GM21515 (cell line): Measurements from ENCODE around the gene SYT6.

Experiments
- ATAC-seq: cut with Tn5 transposase; IDR thresholded peaks from one replicate; pipeline ENCODE4 v1.9.1; 2021; ENCODE audit not compliant: unreplicated experiment

The SYT6 gene

DNA sequence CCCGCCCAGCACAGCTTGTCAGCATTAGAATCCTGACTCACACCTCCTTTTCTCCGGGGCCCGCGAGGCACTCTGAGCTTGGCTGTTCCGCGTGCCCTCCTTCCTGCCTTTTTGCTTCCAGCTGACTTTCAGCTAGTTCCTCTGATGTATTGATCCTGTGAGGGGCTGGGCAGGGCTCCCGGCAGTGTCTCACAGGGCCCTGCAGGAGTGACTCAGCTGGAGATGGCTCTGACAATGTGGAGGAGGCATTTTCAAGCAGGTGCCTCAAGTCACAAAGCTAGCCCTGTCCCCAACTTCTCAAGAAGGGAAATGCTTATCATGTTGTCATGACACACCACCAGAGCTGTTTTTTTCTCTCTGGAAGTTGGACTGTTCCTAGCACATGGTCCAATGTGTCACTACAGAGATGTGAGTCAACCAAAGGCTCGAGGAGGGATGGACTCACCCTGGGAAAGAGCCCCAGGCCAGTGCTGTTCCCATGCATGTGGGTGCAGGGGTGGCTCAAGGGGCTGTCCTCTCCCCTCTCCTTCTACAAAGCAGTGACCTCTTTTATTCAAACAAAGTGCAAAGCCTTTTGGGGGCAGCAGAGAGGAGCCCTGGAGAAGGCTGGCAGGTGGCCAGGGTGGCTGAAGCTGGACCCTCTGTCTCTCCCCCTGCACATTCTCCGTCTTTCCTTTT lies 30.6 kb downstream of the SYT6 start:
- ATAC-seq: no peak

DNA sequence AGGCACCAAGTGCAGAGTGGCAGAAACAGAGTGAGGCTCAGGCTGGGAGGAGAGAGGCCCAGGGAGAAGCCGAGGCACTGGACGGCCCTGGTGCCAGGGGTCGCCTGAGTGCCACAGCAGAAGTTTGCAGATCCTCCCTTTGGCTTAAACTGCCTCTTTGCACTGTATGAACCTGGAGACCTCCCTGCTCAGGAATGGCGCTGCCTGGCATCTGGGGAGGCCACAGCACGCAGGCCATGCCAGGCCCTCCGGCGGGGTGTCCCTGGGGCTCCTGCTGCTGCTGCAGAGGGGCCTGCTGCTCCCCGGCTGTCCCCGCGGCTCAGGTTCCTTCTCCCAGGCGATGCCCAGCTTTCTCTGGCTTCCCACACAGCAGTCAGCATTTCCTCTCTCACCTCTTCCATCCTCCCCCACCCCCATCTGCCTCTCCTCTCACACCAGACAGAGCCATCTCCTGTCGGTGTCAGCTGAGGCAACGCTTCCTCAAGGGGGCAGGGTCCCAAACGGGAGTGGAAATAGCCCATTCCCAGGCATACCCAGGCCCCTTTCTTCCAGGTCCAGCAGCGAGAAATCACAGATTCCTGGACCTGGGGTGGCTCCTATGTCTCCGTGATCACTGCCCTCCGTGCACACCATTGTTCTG lies 35.2 kb downstream of the SYT6 start:
- no peak for ATAC-seq

DNA sequence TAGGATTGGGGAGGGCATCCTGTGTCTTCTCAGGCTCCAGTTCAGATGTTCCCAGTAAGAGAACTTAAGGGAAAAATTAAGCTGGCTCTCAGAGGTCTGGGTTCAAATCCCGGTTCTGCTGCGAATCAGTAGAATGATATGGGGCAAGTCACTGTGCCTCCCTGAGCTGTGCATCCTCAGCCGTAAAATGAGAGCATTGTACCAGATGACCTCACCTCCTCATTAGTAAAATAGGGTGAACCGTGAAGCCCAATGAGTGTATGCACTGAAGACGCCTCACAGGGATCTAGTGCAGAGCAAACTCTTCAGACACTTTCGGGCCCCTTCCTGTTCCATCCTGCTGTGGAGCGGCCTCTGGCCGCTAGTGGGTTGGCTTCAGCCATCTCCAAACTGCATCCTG lies 36.0 kb downstream of the SYT6 start:
- ATAC-seq: no peak

DNA sequence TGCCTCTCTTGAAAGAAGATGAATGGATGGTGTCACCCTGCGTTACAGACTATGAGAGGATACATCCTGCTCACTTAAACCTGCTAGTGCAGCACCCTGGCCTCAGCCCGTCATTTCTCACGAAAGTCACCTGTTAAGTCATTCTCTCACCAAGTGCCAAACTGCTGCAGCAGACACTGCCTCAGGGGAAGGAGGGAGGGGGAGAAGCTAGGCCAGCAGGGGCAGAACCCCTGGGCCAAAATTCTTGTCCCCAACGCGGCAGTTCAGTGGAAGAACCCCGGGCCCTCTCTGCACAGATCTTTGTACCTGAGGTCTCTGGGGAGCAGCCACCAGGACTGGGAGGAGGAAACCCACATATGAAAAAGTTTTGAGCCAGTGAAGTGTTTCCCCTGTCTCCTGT lies 37.6 kb downstream of the SYT6 start:
- ATAC-seq: no peak

DNA sequence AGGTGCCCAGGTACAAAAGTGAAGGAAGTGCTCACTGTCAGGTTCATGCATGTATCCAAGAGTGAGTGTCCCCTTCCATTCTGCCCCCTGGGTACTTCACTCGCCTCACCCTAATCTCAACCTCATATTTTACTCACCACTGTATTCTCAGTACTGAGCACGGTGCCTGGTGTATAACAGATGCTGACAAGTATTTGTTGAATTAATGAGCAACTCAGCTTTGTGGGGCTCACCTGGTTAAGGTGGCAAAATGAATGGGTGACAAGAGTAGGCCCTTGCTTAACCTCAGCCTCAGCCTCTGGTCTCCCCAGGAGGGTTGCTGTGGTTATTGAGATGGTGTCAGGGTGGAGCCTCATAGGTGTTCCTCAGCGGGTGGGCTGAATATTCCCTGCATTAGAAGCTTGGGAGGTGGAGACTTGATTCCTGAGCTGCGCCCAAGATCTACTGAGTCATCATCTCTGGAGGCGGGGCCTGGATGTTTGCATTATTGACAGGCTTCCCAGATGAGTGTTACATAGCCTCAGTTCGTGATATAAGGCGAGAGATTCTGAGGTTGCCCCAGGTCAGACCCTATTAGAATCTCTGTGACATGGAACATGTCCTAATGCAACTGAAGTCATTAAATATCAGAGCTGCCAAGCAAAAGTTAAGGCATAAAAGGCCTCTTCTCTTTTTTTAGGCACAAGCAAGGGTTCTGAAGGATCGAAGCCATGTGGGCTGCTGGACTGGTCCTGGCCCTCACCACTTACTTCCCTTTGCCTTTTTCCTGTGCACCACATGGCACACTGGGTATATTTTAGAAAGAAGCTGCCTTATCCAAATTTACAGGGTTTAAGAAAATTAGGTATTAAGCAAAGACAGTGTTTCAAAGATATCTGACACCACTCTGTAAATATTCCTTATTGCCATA lies 39.2 kb downstream of the SYT6 start:
- ATAC-seq: no peak

DNA sequence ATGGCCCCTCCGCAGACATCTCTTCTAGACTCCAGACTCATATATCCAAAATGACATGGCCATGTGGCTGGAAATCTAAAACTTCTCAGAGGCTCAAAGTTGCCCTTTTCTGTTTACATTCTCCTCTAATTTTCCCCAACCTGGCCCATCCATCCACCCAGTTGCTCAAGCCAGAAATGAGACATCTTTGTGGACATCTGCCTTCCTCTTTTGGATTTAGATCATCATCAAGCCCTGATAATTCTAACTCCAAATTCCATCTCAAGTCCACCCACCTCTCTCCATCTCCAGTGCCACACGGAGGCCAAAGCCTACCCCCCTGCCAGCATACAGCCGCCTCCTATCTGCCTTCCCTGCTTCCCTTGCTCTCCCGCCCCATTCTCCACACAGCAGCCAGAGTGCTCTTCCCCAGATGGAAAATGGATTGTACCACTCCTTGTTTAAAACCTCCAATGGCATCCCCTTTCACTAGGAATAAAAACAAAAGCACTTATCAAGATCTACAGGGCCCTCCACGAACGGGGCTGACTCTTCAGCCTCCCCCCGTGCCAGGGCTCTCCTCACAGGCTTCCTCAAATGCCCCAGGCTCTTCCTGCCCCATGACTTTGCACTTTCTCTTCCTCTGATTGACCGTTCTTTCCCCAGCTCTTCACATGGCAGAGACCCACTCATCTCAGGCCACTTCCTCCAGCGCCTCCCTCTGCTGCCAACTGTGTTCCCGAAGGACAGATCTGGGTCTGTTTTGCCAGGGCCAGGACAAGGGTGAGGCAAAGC lies 40.1 kb downstream of the SYT6 start:
- no peak for ATAC-seq

DNA sequence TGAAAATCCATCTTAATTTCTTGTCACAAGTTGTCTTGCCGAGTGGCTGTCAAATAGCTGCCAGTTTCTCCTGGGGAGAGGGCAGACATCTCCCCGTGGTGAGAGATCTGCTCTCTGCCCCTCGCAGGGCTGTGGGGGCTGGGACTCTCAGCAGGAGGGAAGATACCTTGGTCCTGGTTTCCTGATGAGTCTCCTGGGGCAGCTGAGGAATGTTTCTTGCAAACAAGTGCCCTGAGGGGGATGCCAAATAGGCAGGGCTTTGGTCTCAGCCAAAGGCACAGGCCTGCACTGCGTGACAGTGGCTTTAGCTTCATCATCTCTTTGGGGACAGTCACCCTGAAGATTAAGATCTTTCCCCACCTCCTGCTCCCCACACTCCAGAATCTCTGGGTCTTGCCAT lies 40.9 kb downstream of the SYT6 start:
- no peak for ATAC-seq

DNA sequence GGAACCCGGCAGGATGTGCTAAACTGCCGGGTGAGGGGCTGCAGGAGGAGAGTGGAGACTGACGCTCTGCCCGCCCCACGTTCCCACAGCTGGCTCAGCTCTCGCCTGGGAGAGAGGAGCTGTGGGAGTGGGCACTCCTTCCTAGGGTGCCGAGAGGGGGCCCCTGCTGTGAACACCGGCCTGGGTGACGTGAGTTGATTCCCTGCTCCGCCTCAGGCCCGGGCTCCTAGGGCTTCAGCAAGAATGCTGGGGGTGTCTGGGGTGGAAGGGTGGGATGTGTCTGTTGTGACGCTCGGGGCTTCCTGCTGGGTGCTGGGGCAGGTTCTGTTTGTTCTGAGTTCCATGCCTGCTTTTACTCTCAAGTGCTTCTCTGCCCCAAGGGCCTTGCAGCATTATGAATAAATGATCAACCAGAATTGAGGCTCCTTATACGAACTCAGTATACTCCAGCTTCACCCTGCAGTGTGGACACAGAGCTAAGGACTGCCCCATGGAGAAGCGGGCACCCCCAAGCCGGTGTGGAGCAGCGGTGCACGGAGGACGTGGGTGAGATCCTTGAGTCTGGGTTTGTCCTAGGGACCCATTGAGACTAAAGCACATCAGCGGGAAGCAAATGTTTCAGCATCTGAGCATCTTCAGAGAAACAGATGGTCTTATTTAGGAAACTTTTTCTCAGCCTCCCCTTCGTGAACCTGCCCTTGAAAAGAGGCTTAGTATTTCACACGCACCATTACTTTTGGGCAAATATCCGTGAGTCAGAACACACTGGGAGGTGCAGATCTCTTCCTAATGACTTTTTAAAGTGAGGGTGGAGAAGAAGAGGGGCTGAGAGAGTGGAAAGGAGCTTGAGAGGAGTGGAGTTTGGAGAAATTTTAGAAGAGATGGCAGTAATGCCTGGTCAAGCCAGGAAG lies 41.7 kb downstream of the SYT6 start:
- no peak for ATAC-seq

DNA sequence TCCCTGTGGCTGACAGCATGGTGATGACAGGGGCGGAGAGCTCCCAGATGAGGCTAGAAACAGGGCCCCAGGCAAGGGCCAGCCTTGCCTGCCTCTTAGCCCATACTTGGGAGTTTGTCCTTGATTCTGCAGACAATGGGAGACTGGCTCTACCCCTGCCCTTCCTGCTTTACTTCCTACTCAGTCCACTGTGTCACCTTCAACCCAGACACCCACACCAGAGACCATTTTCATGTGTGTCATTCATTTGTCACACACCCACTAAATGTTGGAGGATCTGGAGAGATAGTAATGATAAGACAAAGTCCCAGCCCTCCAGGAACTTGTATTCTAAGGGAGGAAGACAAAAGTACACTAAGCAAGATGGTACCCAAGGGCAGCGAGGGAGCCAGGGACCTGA lies 43.7 kb downstream of the SYT6 start:
- no peak for ATAC-seq

DNA sequence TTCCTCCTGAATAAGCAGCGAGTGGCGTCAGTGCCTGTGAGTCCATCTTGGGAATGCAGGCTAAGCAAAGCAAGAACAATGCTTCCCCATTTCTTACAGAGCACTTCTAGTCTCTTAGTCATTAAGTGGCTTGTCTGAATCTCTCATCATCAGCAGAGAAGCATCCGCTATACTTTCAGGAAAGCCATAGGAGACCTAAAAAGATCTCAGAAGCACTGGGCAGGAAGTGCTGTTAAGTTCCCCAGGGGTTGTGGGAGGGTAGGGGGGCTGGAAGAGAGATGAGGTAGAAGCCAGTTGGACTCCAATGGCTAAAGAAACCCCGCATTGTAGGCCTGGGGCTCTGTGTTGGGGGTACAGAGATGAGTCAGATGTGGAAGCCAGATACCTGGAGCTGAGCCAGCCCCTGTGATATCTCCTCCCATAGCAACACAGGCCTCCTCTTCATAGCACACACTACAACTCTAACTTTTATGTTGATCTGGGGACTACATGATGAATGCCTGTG lies 44.9 kb downstream of the SYT6 start:
- ATAC-seq: peak; percentile 72

DNA sequence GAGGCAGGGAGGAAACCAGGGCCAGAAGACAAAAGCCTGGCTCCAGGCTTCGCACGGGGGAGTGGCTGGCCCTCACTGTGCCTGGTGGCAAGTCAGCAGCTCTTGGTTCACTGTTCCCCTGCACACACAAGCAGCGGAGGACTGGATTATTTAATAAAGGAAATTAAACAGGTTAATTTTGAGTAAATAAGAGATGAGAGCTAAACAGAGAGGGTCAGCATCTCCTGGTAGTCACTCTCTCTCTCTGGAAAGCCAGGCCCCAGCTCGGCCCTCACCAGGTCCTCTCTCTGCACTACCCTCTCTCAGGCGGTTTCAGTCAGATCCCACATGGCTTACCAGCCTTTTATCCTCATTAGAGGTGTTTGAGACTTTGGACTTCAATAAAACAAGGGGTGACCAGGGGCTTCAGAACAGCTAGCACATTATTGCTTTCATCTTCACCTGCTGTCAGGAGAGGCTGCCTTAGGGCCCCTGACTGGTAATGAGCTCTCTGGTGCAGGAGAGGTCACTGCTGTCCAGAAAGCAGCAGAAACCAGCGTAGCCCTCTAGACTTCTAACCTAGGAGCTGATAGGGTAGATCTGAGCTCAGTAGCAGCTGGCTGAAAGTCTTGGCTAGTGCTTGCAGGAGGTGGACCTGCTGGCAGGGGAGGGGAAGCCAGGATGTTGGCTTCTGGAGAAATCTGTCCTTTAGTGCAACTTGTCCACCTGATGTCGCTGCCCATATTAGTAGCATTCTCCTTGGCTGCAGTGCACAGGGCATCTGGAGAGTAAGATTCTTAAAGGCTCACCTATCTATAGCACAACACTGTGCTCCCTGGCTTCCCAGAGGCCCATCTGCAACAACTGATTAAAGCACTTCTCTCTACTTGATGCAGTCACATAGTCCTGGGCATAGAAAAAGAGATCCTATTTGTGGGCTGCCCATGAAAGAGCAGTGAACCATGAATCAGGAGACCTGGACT lies 45.9 kb downstream of the SYT6 start:
- no peak for ATAC-seq

DNA sequence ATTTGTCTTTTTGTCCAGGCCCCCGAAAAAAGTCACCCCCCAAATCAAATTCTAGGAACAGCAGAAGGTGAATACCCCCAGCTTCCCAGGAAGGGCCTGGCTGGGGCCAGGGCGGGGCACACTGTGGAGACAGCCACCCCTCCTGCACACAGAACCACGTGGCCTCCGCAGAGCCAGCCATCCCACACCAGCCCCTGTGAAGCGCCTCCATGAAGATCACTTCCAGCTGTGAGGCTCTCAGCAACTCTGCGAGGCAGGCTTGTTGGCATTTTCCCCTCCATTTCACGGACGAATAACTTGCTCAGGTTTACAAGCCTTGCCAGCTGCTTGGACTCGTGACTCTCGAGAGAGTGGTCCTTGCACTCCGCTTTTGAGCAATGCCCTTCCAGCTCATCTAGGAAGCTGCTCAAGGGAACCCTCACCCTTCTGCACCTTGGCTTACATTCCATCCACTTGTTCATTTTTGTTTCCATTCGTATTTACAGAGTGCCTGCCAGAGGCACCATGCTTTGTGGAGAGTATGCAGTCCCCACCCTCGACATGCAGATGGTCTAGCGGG lies 48.2 kb downstream of the SYT6 start:
- no peak for ATAC-seq

DNA sequence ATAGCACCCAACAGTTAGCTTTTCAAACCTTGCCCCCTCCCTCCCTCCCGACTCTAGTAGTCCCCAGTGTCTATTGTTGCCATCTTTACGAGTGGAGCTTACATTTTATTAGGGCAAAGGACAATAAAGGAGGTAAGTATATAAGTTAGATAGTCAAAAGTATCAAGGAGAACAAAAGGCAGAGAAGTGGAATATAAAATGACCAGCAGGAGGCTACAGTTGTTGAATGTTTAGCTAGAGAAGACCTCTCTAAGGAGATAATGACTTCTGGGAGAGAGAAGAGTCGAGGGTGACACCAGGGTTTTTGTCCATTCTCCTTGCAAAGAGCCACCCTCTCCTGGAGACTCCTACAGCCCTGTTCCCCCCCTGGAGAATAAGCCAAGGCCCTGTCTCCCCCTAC lies 48.7 kb downstream of the SYT6 start:
- no peak for ATAC-seq

DNA sequence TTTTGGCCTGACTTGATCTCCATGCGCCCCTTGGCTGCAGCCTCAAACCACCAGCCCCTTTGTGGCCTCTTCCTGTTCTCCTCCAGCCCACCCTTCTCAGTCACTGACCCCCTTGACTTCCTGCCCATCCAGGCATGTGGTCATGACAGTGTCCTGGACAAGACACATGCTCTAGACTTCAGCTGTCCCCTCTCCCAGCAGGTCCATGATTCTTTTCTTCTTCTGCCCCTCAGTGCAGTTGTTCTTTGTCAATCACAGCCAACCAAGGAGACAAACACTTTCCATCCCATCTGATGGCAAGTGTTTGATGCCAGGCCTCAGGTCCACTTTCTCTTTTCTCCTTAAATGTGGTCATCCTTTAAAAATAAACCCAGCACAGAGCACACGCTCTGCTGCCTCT lies 49.7 kb downstream of the SYT6 start:
- no peak for ATAC-seq

DNA sequence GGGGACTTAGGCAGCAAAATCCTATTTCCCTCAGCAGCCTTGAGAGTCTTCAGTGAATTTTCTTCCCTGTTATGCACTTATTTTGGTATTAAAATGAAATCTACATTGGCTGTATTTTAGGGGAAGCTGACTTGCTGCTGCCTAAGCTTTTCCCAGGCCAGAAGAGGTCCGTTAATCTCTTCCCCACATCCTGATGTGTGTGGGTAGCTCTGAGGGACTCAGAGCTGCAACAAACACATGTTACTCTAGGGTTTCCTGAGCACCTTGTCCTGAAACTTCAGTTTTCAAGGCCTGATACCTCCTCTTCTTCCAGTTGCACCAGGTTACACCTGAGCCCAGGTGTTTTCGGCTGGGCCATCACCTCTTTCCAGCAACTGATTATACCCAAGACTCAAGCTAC lies 51.5 kb downstream of the SYT6 start:
- no peak for ATAC-seq

DNA sequence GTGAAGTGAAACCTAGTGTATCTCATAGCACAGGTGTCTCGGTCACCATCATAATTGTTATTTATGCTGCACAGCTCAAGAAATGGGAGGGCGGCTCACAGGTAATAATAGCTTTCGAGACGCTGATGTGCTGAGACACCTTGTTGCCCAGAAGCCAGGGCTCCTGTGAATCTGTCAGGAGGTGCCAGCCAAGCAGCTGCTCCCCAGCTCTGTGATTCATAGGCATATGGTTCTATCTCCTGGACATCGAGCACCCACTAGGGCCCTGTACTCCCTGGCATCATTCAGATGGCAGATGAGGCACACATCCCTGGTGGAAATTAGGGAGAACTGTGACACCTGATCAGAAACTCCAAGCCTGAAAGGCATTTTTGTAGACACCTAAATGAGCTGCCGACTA lies 53.5 kb downstream of the SYT6 start:
- no peak for ATAC-seq

DNA sequence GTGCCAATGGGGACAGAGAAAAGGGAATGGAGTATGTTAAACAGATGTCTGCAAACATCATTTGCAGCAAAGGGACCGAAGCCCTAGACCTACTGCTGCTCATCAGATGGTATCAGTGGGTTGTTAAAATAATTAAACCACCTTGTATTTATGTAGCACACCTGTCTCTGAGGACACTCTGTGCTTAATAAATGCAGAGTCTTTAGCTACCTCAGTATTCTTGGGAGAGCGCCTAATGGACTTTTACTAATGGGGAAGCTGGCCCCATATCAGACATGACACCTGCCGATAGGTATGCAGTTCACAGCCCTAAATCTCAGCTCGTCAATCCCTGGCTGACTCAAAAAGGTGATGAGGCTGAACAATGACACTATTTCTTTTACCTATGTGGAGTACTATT lies 54.4 kb downstream of the SYT6 start:
- ATAC-seq: no peak

DNA sequence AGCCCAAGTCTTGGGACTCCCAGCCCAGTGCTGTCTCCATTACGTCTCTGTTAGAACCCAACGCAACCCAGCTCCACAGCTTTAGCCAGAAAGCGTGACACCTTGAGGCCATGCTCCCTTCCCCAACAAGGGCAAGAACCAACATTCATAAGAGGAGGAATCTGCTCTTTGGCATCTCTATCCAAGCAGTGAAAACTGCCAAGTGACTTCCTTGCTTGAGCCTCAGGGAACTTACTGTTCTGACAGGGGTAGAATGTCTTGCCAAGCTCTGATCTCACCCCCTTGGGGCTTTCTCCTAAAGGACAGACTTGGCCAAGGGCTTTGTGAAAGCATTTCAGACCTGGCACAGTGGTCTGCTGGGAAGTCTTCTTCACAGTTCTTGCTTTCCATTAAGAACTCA lies 56.6 kb downstream of the SYT6 start:
- ATAC-seq: no peak

DNA sequence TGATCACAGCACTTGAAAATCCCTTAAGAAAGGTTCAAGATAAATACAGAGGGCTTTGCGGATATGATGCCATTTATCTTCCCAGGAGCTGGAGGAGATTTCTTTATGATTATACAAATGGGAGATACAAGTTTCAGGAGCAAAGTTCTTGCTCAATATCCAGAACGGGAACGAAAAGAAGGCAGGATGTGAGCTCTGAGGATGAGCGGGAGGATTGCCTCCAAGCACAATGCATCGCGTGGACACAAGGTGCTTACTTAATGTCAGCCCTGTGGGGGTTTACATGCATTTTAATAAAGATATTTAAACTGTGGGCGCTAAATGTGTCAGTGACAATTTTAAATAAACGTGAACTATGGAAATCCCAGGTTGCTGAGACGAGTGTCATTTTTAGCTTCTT lies 59.0 kb downstream of the SYT6 start:
- ATAC-seq: no peak
